Mesothelial cell of epicardium (in vitro differentiated cells): ENCODE results near the gene JADE3. TPM values are rescaled to one million over a fixed set of nuclear protein-coding genes. Genes with fewer than 3 reads are reported as not detected.

Experiments used
- DNase-seq, 2 experiments: peaks; one replicate each; pipeline ENCODE4 v3.0.0; 2021; ENCODE audit warnings: low spot score in 2 of 2; ENCODE audit not compliant: unreplicated experiment in 2 of 2
- H3K27ac Mint-ChIP-seq: 2 replicates; pipeline ENCODE4 v1.8.0; 2021; ENCODE audit warnings: mixed read lengths
- H3K27me3 Mint-ChIP-seq: 2 replicates; pipeline ENCODE4 v1.8.0; 2021; ENCODE audit warnings: low read depth, mixed read lengths
- H3K36me3 Mint-ChIP-seq: 2 replicates; pipeline ENCODE4 v1.8.0; 2021; ENCODE audit warnings: mixed read lengths
- H3K4me1 Mint-ChIP-seq: 2 replicates; pipeline ENCODE4 v1.8.0; 2021; ENCODE audit warnings: mixed read lengths
- H3K4me3 Mint-ChIP-seq: 2 replicates; pipeline ENCODE4 v1.8.0; 2021; ENCODE audit warnings: mild to moderate bottlenecking, moderate library complexity, mixed read lengths
- H3K9me3 Mint-ChIP-seq: 2 replicates; pipeline ENCODE4 v1.8.0; 2021; ENCODE audit warnings: mixed read lengths
- CTCF ChIP-seq: fragments of 200-600 bp; sonication (generic); IDR thresholded peaks from one replicate; pipeline ENCODE4 v1.5.0; 2021; ENCODE audit warnings: antibody characterized with exemption; ENCODE audit not compliant: unreplicated experiment
- total RNA-seq: library from RNA; stranded (reverse); gene quantifications from 3 replicates; pipeline ENCODE4 v1.2.1, GENCODE V29; 2021

The JADE3 gene
- 15.5 to 16.4 TPM (median 16.4 TPM) in 3 replicates for total RNA-seq

GRCh38 chrX:46912098-46912602 is at the start of gene JADE3:
Gene JADE3 (plus strand): TSS chrX:46912421. CDS start chrX:46984895, 72,474 bp downstream.
- Mint-ChIP-seq H3K27ac (no peak within 1 kb of the TSS), H3K4me3 (peak within 1 kb of the TSS; percentile 86), H3K9me3 (peaks cover 25% of the 10 kb centered on the region), H3K27me3 (no peaks in the 10 kb centered on the region), H3K36me3 (no peaks in the 10 kb centered on the region), H3K4me1 (peaks cover 13% of the 10 kb centered on the region)
- DNase-seq, result peak; percentile 46 to 71
- no peak for TF ChIP-seq CTCF

- Mint-ChIP-seq H3K27me3 (no peaks in the 10 kb centered on the region), H3K36me3 (peaks cover 23% of the 10 kb centered on the region), H3K9me3 (peaks cover 46% of the 10 kb centered on the region), H3K4me1 (no peaks in the 10 kb centered on the region), H3K4me3 (no peak overlapping the region), H3K27ac (no peak overlapping the region)
- TF ChIP-seq CTCF, result no peak
- DNase-seq, result no peak
Observed at GRCh38 chrX:46863072-46863471, 49.1 kb upstream of the JADE3 start.

- TF ChIP-seq CTCF, result no peak
- no peak for DNase-seq
- no peaks in the 10 kb centered on the region for H3K4me1 Mint-ChIP-seq
- H3K36me3 Mint-ChIP-seq, result peaks cover 23% of the 10 kb centered on the region
- H3K4me3 Mint-ChIP-seq, result no peak overlapping the region
- peaks cover 46% of the 10 kb centered on the region for H3K9me3 Mint-ChIP-seq
- H3K27ac Mint-ChIP-seq, result no peak overlapping the region
- H3K27me3 Mint-ChIP-seq, result no peaks in the 10 kb centered on the region
Observed at GRCh38 chrX:46864606-46865005, 47.6 kb upstream of the JADE3 start.

GRCh38 chrX:46865281-46865680 is 46.9 kb upstream of the JADE3 start:
- no peak for DNase-seq
- Mint-ChIP-seq H3K27ac (no peak overlapping the region), H3K4me1 (no peaks in the 10 kb centered on the region), H3K27me3 (no peaks in the 10 kb centered on the region), H3K4me3 (no peak overlapping the region), H3K9me3 (peaks cover 42% of the 10 kb centered on the region), H3K36me3 (peaks cover 23% of the 10 kb centered on the region)
- no peak for TF ChIP-seq CTCF

GRCh38 chrX:46866726-46867125 is 45.5 kb upstream of the JADE3 start:
- DNase-seq, result no peak
- H3K4me1 Mint-ChIP-seq, result no peaks in the 10 kb centered on the region
- no peak overlapping the region for H3K27ac Mint-ChIP-seq
- TF ChIP-seq CTCF, result no peak
- H3K4me3 Mint-ChIP-seq, result no peak overlapping the region
- no peaks in the 10 kb centered on the region for H3K27me3 Mint-ChIP-seq
- H3K9me3 Mint-ChIP-seq, result peaks cover 41% of the 10 kb centered on the region
- peaks cover 23% of the 10 kb centered on the region for H3K36me3 Mint-ChIP-seq

GRCh38 chrX:46873746-46874145 is 38.5 kb upstream of the JADE3 start:
- no peak overlapping the region for H3K4me3 Mint-ChIP-seq
- no peak overlapping the region for H3K27ac Mint-ChIP-seq
- H3K36me3 Mint-ChIP-seq, result peaks cover 3% of the 10 kb centered on the region
- H3K27me3 Mint-ChIP-seq, result no peaks in the 10 kb centered on the region
- H3K4me1 Mint-ChIP-seq, result peaks cover 2% of the 10 kb centered on the region
- H3K9me3 Mint-ChIP-seq, result peaks cover 11% of the 10 kb centered on the region
- DNase-seq, result no peak
- no peak for TF ChIP-seq CTCF
